SU-DHL-6 (cell line): Measurements from ENCODE around the gene SUN2.

Experiments used
- CTCF ChIP-seq: fragments of 200-600 bp; sonication (generic); IDR thresholded peaks from one replicate; pipeline ENCODE4 v1.5.1; 2017; ENCODE audit warnings: antibody characterized with exemption, mild to moderate bottlenecking, low read length, moderate library complexity; ENCODE audit not compliant: insufficient read depth, poor library complexity, severe bottlenecking
- EZH2phosphoT487 ChIP-seq: fragments of 200-600 bp; sonication (generic), shearing (Covaris generic); conservative IDR thresholded peaks from 2 replicates; pipeline ENCODE4 v1.6.1; 2018; ENCODE audit warnings: mild to moderate bottlenecking, antibody characterized with exemption, low read length, moderate library complexity, mixed read lengths

- no peak for TF ChIP-seq CTCF
- no peak for TF ChIP-seq EZH2phosphoT487
These were observed 6.8 kb upstream of the SUN2 start for GRCh38 chr22:38762551-38762983.
